Transverse colon (tissue), 4 donors: ENCODE results near the gene RAB34. TPM values are rescaled to one million over a fixed set of nuclear protein-coding genes. Genes with fewer than 3 reads are reported as not detected.

Experiments
- DNase-seq: peaks from one replicate; pipeline ENCODE4 v3.0.0-alpha.2; 2019
- H3K27ac ChIP-seq, 4 donors: fragments of 200-600 bp; sonication (generic); 2 replicates each; pipeline ENCODE4 v1.5.1; 2016 to 2018; ENCODE audit warnings: inconsistent platforms in 4 of 4
- H3K27me3 ChIP-seq: fragments of 200-600 bp; sonication (generic); 2 replicates; pipeline ENCODE4 v1.5.1; 2017; ENCODE audit warnings: inconsistent platforms
- H3K36me3 ChIP-seq, 4 donors: fragments of 200-600 bp; sonication (generic); 2 replicates each; pipeline ENCODE4 v1.5.1; 2017 to 2019; ENCODE audit warnings: inconsistent platforms in 4 of 4
- H3K4me1 ChIP-seq, 4 donors: fragments of 200-600 bp; sonication (generic); 2 replicates each; pipeline ENCODE4 v1.5.1; 2017 to 2020; ENCODE audit warnings: inconsistent platforms in 4 of 4
- H3K4me3 ChIP-seq, 4 donors: fragments of 200-600 bp; sonication (generic); 1 replicate in 1 of 4; 2 replicates in 3 of 4; pipeline versions ENCODE4 v1.5.1 to v1.6.1; 2017 to 2019; ENCODE audit warnings: inconsistent platforms in 4 of 4
- H3K9me3 ChIP-seq, 2 donors: fragments of 200-600 bp; sonication (generic); 2 replicates each; pipeline ENCODE4 v1.5.1; 2017 to 2019; ENCODE audit warnings: inconsistent platforms in 2 of 2
- CTCF ChIP-seq, 5 experiments: fragments of 200-600 bp in 3 of 5; fragments of 450-650 bp in 2 of 5; sonication (generic) in 3 of 5; IDR thresholded peaks; 1 replicate in 2 of 5; 2 replicates in 3 of 5; pipeline ENCODE4 v1.5.1; 2016 to 2017; ENCODE audit warnings: antibody characterized with exemption in 5 of 5, inconsistent platforms in 3 of 5, mild to moderate bottlenecking in 2 of 5, moderate library complexity in 1 of 5
- EP300 ChIP-seq: sonication (generic); formaldehyde crosslinking; IDR thresholded peaks from one replicate; pipeline ENCODE4 v1.6.1; 2017; ENCODE audit warnings: antibody characterized with exemption, low read depth
- POLR2A ChIP-seq: fragments of 450-650 bp; IDR thresholded peaks from one replicate; pipeline ENCODE4 v1.6.1; 2016; ENCODE audit warnings: antibody characterized with exemption, mild to moderate bottlenecking, moderate library complexity
- POLR2AphosphoS5 ChIP-seq, 3 donors: sonication (generic); formaldehyde crosslinking; IDR thresholded peaks; one replicate each; pipeline ENCODE4 v1.6.1; 2016; ENCODE audit warnings: antibody characterized with exemption in 3 of 3
- WGBS, 2 donors: methylation state at CpG; one replicate each; pipeline ENCODE4 v1.1.5; 2018; ENCODE audit warnings: low coverage in 1 of 2; 5-methylcytosine and 5-hydroxymethylcytosine counted together
- in situ Hi-C, 4 donors: fragments of 200-750 bp; cut with MboI; loops; one replicate each; pipeline versions ENCODE4 v1.15.0 to v1.15.1; 2017; ENCODE audit warnings: low sequenced_read_pairs in 3 of 4, low pct_ligation_motif_present in 1 of 4, low pct_unique_long_range_greater_than_20kb in 1 of 4
- intact Hi-C: fragments of 100-400 bp; cut with DNase I; formaldehyde crosslinking; loops from one replicate; pipeline ENCODE4 v1.15.1; 2023; ENCODE audit warnings: low total_unique reads
- total RNA-seq, 4 donors: library from RNA; depleted of rRNA; stranded (reverse); fragments of >200 nt; gene quantifications; one replicate each; pipeline ENCODE4 v1.1.0, GENCODE V29; 2016

Gene RAB34
- total RNA-seq, 4 donors from 2014 or later = 41.1 to 60.5 (median 50.0) TPM

- 91 to 93% methylated on average over 4 to 10 of the region's 10 CpGs for WGBS, 2 donors
- in situ Hi-C loops (loop anchor here (10.0 to 25.0 kb wide), 3 partner anchors 136 to 163 kb away; partner anchors contain the start of genes DHRS13 (in 2 of the 4) and FLOT2 (in 1 of the 4)), intact Hi-C loops (no loop called here)
- Histone ChIP-seq H3K36me3 (no peaks in the 10 kb centered on the region), H3K9me3 (no peaks in the 10 kb centered on the region), H3K27ac (no peak overlapping the region), H3K4me1 (peaks cover 9 to 37% (median 33%) of the 10 kb centered on the region in 4 donors), H3K27me3 (no peaks in the 10 kb centered on the region), H3K4me3 (no peak overlapping the region)
- TF ChIP-seq POLR2AphosphoS5 (IDR thresholded peaks at IDR 0.05) (peak in 1 of 3 donors; percentile 4), EP300 (no peak)
- DNase-seq = no peak
These were observed 34.1 kb upstream of the RAB34 start for GRCh38 chr17:28751600-28752366.

- Histone ChIP-seq H3K9me3 (no peaks in the 10 kb centered on the region), H3K4me3 (no peak overlapping the region), H3K36me3 (no peaks in the 10 kb centered on the region), H3K27ac (peak overlapping the region; percentile 63 to 99 (median 98)), H3K4me1 (peaks cover 17 to 51% (median 47%) of the 10 kb centered on the region in 4 donors), H3K27me3 (no peaks in the 10 kb centered on the region)
- WGBS, 2 donors = 30 to 38% methylated on average over 3 to 20 of the region's 20 CpGs
- TF ChIP-seq EP300 (no peak), POLR2A (peak; percentile 8), POLR2AphosphoS5 (IDR thresholded peaks at IDR 0.05) (peak; percentile 28 to 78 (median 65)), CTCF (IDR thresholded peaks at IDR 0.05) (peak; percentile 99 to 100 (median 100))
- peak; percentile 97 for DNase-seq
- intact Hi-C loops = no loop called here
- in situ Hi-C loops = loop anchor here (10.0 to 25.0 kb wide), 3 partner anchors 137 to 164 kb away; partner anchors contain the start of genes DHRS13 (in 2 of the 4) and FLOT2 (in 1 of the 4)
These were observed 32.7 kb upstream of the RAB34 start for GRCh38 chr17:28750178-28751047.

GRCh38 chr17:28749516-28750177, 32.0 kb upstream of the RAB34 start:
- WGBS, 2 donors = 41% methylated on average over 11 of the region's 11 CpGs; no CpG with 5 or more reads in 1 of the 2 donors
- DNase-seq = no peak
- TF ChIP-seq EP300 (no peak), POLR2A (no peak), CTCF (IDR thresholded peaks at IDR 0.05) (no peak), POLR2AphosphoS5 (IDR thresholded peaks at IDR 0.05) (no peak)
- no peaks in the 10 kb centered on the region for H3K36me3 ChIP-seq
- no peaks in the 10 kb centered on the region for H3K27me3 ChIP-seq
- H3K27ac ChIP-seq = peak overlapping the region; percentile 63 to 99 (median 98)
- no peaks in the 10 kb centered on the region for H3K9me3 ChIP-seq
- intact Hi-C loops (loop anchor here (2.0 kb wide), 1 partner anchor 23 kb away; the partner anchor contains the start of gene TLCD1), in situ Hi-C loops (loop anchor here (10.0 to 25.0 kb wide), 3 partner anchors 138 to 165 kb away; partner anchors contain the start of genes DHRS13 (in 2 of the 4) and FLOT2 (in 1 of the 4))
- peaks cover 17 to 55% (median 50%) of the 10 kb centered on the region in 4 donors for H3K4me1 ChIP-seq
- H3K4me3 ChIP-seq = no peak overlapping the region

- peak overlapping the region; percentile 63 to 99 (median 98) for H3K27ac ChIP-seq
- 64% methylated on average over 18 of the region's 18 CpGs; no CpG with 5 or more reads in 1 of the 2 donors for WGBS, 2 donors
- no peaks in the 10 kb centered on the region for H3K9me3 ChIP-seq
- no peak for TF ChIP-seq EP300
- no peak for TF ChIP-seq CTCF (IDR thresholded peaks at IDR 0.05)
- no peak for TF ChIP-seq POLR2AphosphoS5 (IDR thresholded peaks at IDR 0.05)
- no peak for TF ChIP-seq POLR2A
- H3K4me3 ChIP-seq = no peak overlapping the region
- DNase-seq = no peak
- H3K36me3 ChIP-seq = no peaks in the 10 kb centered on the region
- in situ Hi-C loops = no loop called here
- H3K27me3 ChIP-seq = no peaks in the 10 kb centered on the region
- intact Hi-C loops = loop anchor here (2.0 kb wide), 1 partner anchor 22 kb away; the partner anchor contains the start of gene TLCD1
- H3K4me1 ChIP-seq = peaks cover 17 to 62% (median 52%) of the 10 kb centered on the region in 4 donors
These were observed 31.3 kb upstream of the RAB34 start for GRCh38 chr17:28748852-28749515.
